ENCODE data around the gene ERI2. TPM values are rescaled to one million over a fixed set of nuclear protein-coding genes. Genes with fewer than 3 reads are reported as not detected.
"Not testable (repeated sequence)": the region's sequence is repeated elsewhere in the genome, so short reads cannot be mapped to it uniquely, and the experiment has no call there.

ERI2 gene
- total RNA-seq, 1 donor from 2014 or later: 24.3 TPM

GRCh38 chr16:20765732-20766131 lies 40.5 kb downstream of the ERI2 start:
- no peak for DNase-seq (ENCODE audit: low read depth)

- peak; percentile 35 for DNase-seq (ENCODE audit: low read depth)
These were observed 41.8 kb downstream of the ERI2 start for GRCh38 chr16:20764448-20764847.

GRCh38 chr16:20763461-20764232 lies 42.6 kb downstream of the ERI2 start, which contains the start of gene ACSM3:
Gene ACSM3, plus strand, starts transcription at chr16:20764014. Its CDS starts 6,021 bp downstream, at chr16:20770035.
- DNase-seq (ENCODE audit: low read depth): peak; percentile 99

- no peak for DNase-seq (ENCODE audit: low read depth)
These were observed 43.7 kb downstream of the ERI2 start for GRCh38 chr16:20762404-20763123.

GRCh38 chr16:20761175-20761574 lies 45.1 kb downstream of the ERI2 start:
- DNase-seq (ENCODE audit: low read depth): no peak

GRCh38 chr16:20760346-20760745 lies 45.9 kb downstream of the ERI2 start:
- no peak for DNase-seq (ENCODE audit: low read depth)

GRCh38 chr16:20755799-20756198 lies 50.5 kb downstream of the ERI2 start:
- not testable (repeated sequence) for DNase-seq (ENCODE audit: low read depth)

GRCh38 chr16:20755238-20755637 lies 51.0 kb downstream of the ERI2 start:
- DNase-seq (ENCODE audit: low read depth): no peak

- no peak for DNase-seq (ENCODE audit: low read depth)
These were observed 52.5 kb downstream of the ERI2 start for GRCh38 chr16:20753727-20754126.

- DNase-seq (ENCODE audit: low read depth): no peak
These were observed 55.7 kb downstream of the ERI2 start for GRCh38 chr16:20750558-20750957.

GRCh38 chr16:20749474-20749873 lies 56.8 kb downstream of the ERI2 start:
- no peak for DNase-seq (ENCODE audit: low read depth)

- peak; percentile 15 for DNase-seq (ENCODE audit: low read depth)
These were observed 59.0 kb downstream of the ERI2 start for GRCh38 chr16:20747030-20747816.

- no peak for DNase-seq (ENCODE audit: low read depth)
These were observed 59.8 kb downstream of the ERI2 start for GRCh38 chr16:20746461-20746860.

Other genes starting within 250 kb of the ERI2 start
- gene ACSM2B, start 230.1 kb downstream of the ERI2 start, total RNA-seq: 14.2 TPM in 1 of 2 replicates, not detected in the other
- gene ACSM1, start 108.8 kb downstream of the ERI2 start, total RNA-seq: 0.99 and 1.2 TPM in 2 replicates
- gene THUMPD1, start 64.7 kb downstream of the ERI2 start, total RNA-seq: 60.4 and 88.6 TPM in 2 replicates
- gene ACSM3, start 42.5 kb downstream of the ERI2 start, total RNA-seq: 8.5 and 34.6 TPM in 2 replicates
- gene REXO5, start 55 bp upstream of the ERI2 start, total RNA-seq: 3.8 and 4.2 TPM in 2 replicates
- gene DCUN1D3, start 93.9 kb upstream of the ERI2 start, total RNA-seq: 31.2 and 39.2 TPM in 2 replicates
- 70.7 and 89.3 TPM in 2 replicates for gene LYRM1, start 94.3 kb upstream of the ERI2 start, total RNA-seq

All from renal cortical epithelial cell (primary cell).